CD14-positive monocyte (primary cell): ENCODE results near the gene MTUS2. TPM values are rescaled to one million over a fixed set of nuclear protein-coding genes. Genes with fewer than 3 reads are reported as not detected.

Experiments
- DNase-seq, 3 donors: peaks; one replicate each; pipeline ENCODE4 v3.0.0-alpha.2; 2011 to 2022
- H2AFZ ChIP-seq: 2 replicates; pipeline ENCODE4 v1.6.0; 2012; ENCODE audit warnings: mild to moderate bottlenecking, low read depth, low read length, inconsistent platforms; ENCODE audit not compliant: insufficient read depth, poor library complexity, severe bottlenecking
- H3K27ac ChIP-seq, 2 donors: 1 replicate in 1 of 2; 2 replicates in 1 of 2; pipeline ENCODE4 v1.5.1; 2012 to 2013; ENCODE audit warnings: low read length in 2 of 2, control low read depth in 1 of 2, inconsistent platforms in 1 of 2, low read depth in 1 of 2, mild to moderate bottlenecking in 1 of 2
- H3K27me3 ChIP-seq, 2 donors: one replicate each; pipeline versions ENCODE4 v1.6.0 to v1.6.1; 2011 to 2013; ENCODE audit warnings: low read length in 2 of 2; ENCODE audit not compliant: control insufficient read depth in 2 of 2, insufficient read depth in 2 of 2
- H3K36me3 ChIP-seq, 2 donors: replicated peaks in 1 of 2; 1 replicate in 1 of 2; 2 replicates in 1 of 2; pipeline versions ENCODE4 v1.5.1 to v1.6.1; 2012 to 2013; ENCODE audit warnings: low read length in 2 of 2, control low read depth in 1 of 2, inconsistent platforms in 1 of 2, mild to moderate bottlenecking in 1 of 2; ENCODE audit not compliant: insufficient read depth in 2 of 2, control insufficient read depth in 1 of 2
- H3K4me1 ChIP-seq, 2 donors: 1 replicate in 1 of 2; 2 replicates in 1 of 2; pipeline versions ENCODE4 v1.5.1 to v1.6.1; 2012 to 2013; ENCODE audit warnings: low read length in 2 of 2, control low read depth in 1 of 2, inconsistent platforms in 1 of 2, mild to moderate bottlenecking in 1 of 2, moderate library complexity in 1 of 2; ENCODE audit not compliant: insufficient read depth in 2 of 2, control insufficient read depth in 1 of 2
- H3K4me2 ChIP-seq: replicated peaks from 2 replicates; pipeline ENCODE3; 2012; ENCODE audit warnings: low read length, moderate library complexity, mild to moderate bottlenecking; ENCODE audit not compliant: poor library complexity, severe bottlenecking; ENCODE audit errors: extremely low read depth
- H3K4me3 ChIP-seq, 3 experiments: fragments of 200-600 bp in 1 of 3; sonication (generic) in 1 of 3; replicated peaks in 1 of 3; 1 replicate in 2 of 3; 2 replicates in 1 of 3; pipeline ENCODE4 v1.5.1; 2011 to 2013; ENCODE audit warnings: low read length in 3 of 3, mild to moderate bottlenecking in 3 of 3, control low read depth in 2 of 3, low read depth in 2 of 3, inconsistent platforms in 1 of 3, moderate library complexity in 1 of 3
- H3K79me2 ChIP-seq: 2 replicates; pipeline ENCODE4 v1.6.0; 2012; ENCODE audit warnings: mild to moderate bottlenecking, control low read depth, inconsistent platforms, low read length, moderate library complexity; ENCODE audit not compliant: insufficient read depth
- H3K9ac ChIP-seq: 2 replicates; pipeline ENCODE4 v1.6.0; 2017; ENCODE audit warnings: low read length, mild to moderate bottlenecking; ENCODE audit not compliant: insufficient read depth, poor library complexity, severe bottlenecking
- H3K9me3 ChIP-seq, 2 donors: replicated peaks in 1 of 2; 1 replicate in 1 of 2; 2 replicates in 1 of 2; pipeline versions ENCODE4 v1.5.1 to v1.6.1; 2012 to 2013; ENCODE audit warnings: low read length in 2 of 2, control low read depth in 1 of 2; ENCODE audit not compliant: control insufficient read depth in 1 of 2, insufficient read depth in 1 of 2
- H4K20me1 ChIP-seq: 2 replicates; pipeline ENCODE4 v1.6.0; 2012; ENCODE audit warnings: mild to moderate bottlenecking, low read length, control low read depth, moderate library complexity; ENCODE audit not compliant: insufficient read depth
- H3K27ac Mint-ChIP-seq, 7 donors: one replicate each; pipeline ENCODE4 v1.8.0; 2020; ENCODE audit warnings: mild to moderate bottlenecking in 7 of 7, mixed read lengths in 7 of 7, moderate library complexity in 6 of 7, inconsistent platforms in 2 of 7
- H3K27me3 Mint-ChIP-seq, 3 donors: one replicate each; pipeline ENCODE4 v1.8.0; 2021 to 2022; ENCODE audit warnings: low read depth in 3 of 3, mild to moderate bottlenecking in 3 of 3, mixed read lengths in 3 of 3, moderate library complexity in 3 of 3, inconsistent platforms in 1 of 3
- H3K36me3 Mint-ChIP-seq, 2 donors: one replicate each; pipeline ENCODE4 v1.8.0; 2020; ENCODE audit warnings: mixed read lengths in 2 of 2, inconsistent platforms in 1 of 2, mild to moderate bottlenecking in 1 of 2
- H3K4me1 Mint-ChIP-seq: one replicate; pipeline ENCODE4 v1.8.0; 2020; ENCODE audit warnings: mild to moderate bottlenecking, mixed read lengths
- H3K4me3 Mint-ChIP-seq, 2 donors: one replicate each; pipeline ENCODE4 v1.8.0; 2020; ENCODE audit warnings: mild to moderate bottlenecking in 2 of 2, mixed read lengths in 2 of 2, moderate library complexity in 1 of 2
- H3K9me3 Mint-ChIP-seq, 7 donors: one replicate each; pipeline ENCODE4 v1.8.0; 2020 to 2022; ENCODE audit warnings: mixed read lengths in 7 of 7, mild to moderate bottlenecking in 6 of 7, moderate library complexity in 6 of 7, inconsistent platforms in 2 of 7
- WGBS: methylation state at CpG from one replicate; pipeline ENCODE4 v1.1.5; 2013; ENCODE audit warnings: missing lambda C conversion rate; ENCODE audit not compliant: insufficient coverage; 5-methylcytosine and 5-hydroxymethylcytosine counted together
- intact Hi-C, 2 donors: fragments of 100-400 bp; cut with micrococcal nuclease; formaldehyde crosslinking; loops; one replicate each; pipeline versions ENCODE4 v1.15.0 to v1.15.1; 2023
- polyA plus RNA-seq, 3 donors: library from polyadenylated mRNA; depleted of rRNA in 1 of 3; unstranded in 2 of 3; stranded (reverse) in 1 of 3; fragments of 300-500 nt in 2 of 3; fragments of >200 nt in 1 of 3; fragmentation: Illumina TruSeq in 2 of 3; gene quantifications; 1 replicate in 2 of 3; 2 replicates in 1 of 3; pipeline ENCODE4 v1.2.3, GENCODE V29; 2012 to 2021
- TF ChIP-seq, protein P1 (sequence below): fragments of 200-600 bp; IDR thresholded peaks from one replicate; pipeline ENCODE4 v1.8.0; 2022; ENCODE audit warnings: antibody characterized with exemption, mild to moderate bottlenecking

The MTUS2 gene
- polyA plus RNA-seq, 3 donors = 0.04 TPM; not detected in 2

DNA sequence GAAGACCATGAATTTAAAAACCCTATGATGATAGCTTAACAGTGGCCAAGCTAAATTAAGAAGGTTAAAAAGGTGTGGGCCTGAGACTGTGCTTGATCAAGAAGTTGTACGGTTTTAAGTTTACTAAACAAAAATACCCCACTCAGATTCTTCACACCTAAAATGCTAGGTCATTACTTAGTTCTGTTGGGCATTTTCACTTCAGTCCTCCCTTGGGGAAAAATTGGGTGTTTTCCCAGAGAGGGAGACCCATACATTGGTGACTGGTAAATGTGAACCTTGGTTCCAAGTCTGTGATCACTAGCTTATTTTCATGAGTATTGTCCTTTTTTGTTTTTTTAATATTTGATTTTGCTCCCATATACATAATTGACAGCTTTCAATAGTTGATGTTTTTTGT is 44.4 kb downstream of the MTUS2 start:
- intact Hi-C loops = no loop called here
- no peak overlapping the region for H3K4me3 ChIP-seq
- H3K4me2 ChIP-seq = no peak overlapping the region
- Mint-ChIP-seq H3K9me3 (peaks cover 0 to 2% (median 0%) of the 10 kb centered on the region in 7 donors), H3K36me3 (no peaks in the 10 kb centered on the region), H3K27ac (no peak overlapping the region), H3K27me3 (peaks cover 0 to 4% (median 2%) of the 10 kb centered on the region in 3 donors), H3K4me3 (no peak overlapping the region), H3K4me1 (no peaks in the 10 kb centered on the region)
- no peaks in the 10 kb centered on the region for H3K36me3 ChIP-seq
- TF ChIP-seq, protein P1, sequence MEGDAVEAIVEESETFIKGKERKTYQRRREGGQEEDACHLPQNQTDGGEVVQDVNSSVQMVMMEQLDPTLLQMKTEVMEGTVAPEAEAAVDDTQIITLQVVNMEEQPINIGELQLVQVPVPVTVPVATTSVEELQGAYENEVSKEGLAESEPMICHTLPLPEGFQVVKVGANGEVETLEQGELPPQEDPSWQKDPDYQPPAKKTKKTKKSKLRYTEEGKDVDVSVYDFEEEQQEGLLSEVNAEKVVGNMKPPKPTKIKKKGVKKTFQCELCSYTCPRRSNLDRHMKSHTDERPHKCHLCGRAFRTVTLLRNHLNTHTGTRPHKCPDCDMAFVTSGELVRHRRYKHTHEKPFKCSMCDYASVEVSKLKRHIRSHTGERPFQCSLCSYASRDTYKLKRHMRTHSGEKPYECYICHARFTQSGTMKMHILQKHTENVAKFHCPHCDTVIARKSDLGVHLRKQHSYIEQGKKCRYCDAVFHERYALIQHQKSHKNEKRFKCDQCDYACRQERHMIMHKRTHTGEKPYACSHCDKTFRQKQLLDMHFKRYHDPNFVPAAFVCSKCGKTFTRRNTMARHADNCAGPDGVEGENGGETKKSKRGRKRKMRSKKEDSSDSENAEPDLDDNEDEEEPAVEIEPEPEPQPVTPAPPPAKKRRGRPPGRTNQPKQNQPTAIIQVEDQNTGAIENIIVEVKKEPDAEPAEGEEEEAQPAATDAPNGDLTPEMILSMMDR = no peak
- H4K20me1 ChIP-seq = no peaks in the 10 kb centered on the region
- no peaks in the 10 kb centered on the region for H3K27me3 ChIP-seq
- no peaks in the 10 kb centered on the region for H3K9me3 ChIP-seq
- WGBS = no CpG with 5 or more reads among the region's 1 CpG
- H3K4me1 ChIP-seq = no peaks in the 10 kb centered on the region
- no peak overlapping the region for H2AFZ ChIP-seq
- H3K9ac ChIP-seq = no peak overlapping the region
- no peak overlapping the region for H3K27ac ChIP-seq
- H3K79me2 ChIP-seq = no peaks in the 10 kb centered on the region
- DNase-seq = no peak

DNA sequence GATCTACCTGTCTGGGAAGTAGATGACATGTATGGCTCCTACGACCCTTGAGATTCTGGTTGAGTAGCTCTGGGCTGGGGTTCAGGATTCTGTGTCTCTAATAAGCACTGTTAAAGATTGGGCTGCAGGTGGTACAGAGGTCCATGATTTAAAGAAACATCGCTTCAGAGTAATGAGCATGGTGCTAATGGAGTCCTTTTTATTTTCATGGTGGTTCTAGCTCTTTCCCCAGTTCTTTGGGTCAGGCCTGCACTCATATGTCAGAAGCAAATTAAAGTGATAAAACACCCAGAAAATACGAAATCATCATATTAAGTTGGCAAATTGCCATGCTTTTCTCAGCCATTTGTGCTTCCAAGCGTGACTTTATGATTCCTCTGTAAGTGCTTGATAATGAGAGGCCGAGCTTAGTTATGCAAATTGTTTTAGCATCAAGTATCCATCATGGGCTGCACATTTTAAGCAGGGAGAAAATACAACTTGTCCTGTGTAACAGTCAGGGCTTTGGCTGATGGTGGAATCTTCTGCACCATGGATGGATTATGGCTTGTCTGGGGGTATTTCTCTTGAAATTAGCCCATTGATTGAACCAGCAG is 45.1 kb downstream of the MTUS2 start:
- Mint-ChIP-seq H3K4me1 (no peaks in the 10 kb centered on the region), H3K27me3 (peaks cover 0 to 4% (median 2%) of the 10 kb centered on the region in 3 donors), H3K36me3 (no peaks in the 10 kb centered on the region), H3K9me3 (peaks cover 0 to 3% (median under 1%) of the 10 kb centered on the region in 7 donors), H3K27ac (no peak overlapping the region), H3K4me3 (no peak overlapping the region)
- Histone ChIP-seq H3K9ac (no peak overlapping the region), H3K4me3 (no peak overlapping the region), H3K9me3 (no peaks in the 10 kb centered on the region), H3K79me2 (no peaks in the 10 kb centered on the region), H3K4me2 (no peak overlapping the region), H3K4me1 (no peaks in the 10 kb centered on the region), H3K36me3 (no peaks in the 10 kb centered on the region), H4K20me1 (no peaks in the 10 kb centered on the region), H3K27me3 (no peaks in the 10 kb centered on the region), H3K27ac (no peak overlapping the region), H2AFZ (no peak overlapping the region)
- DNase-seq = no peak
- WGBS = 95% methylated on average over 5 of the region's 5 CpGs
- TF ChIP-seq, protein P1 = no peak
- intact Hi-C loops = no loop called here
